ENCODE measurements around the gene GAB3.

The GAB3 gene

DNA sequence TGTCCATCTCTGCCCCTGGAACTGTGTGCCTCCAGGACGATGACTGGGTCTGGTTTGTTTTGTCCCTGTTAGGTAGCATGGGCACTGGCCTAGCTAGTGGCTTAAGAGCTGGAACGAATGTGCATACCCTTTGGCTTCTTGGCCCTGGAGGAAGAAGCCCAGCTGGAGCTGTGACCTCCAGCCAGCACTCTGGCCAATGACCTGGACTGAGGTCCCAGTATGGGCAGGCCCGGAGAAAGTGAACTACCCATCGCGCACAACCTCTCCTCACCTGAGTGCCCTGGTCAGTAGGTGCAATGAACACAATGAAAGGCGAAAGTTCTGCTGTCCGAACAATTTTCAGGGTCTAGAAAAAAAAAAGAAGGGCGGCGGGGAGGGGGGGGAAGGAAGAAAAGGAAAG lies 30.1 kb upstream of the GAB3 start:
- Histone ChIP-seq H3K27ac (ENCODE audit: low read length) (no peak overlapping the region), H3K9me3 (ENCODE audit: control insufficient read depth, insufficient read depth, low read length) (no peaks in the 10 kb centered on the region), H3K36me3 (ENCODE audit: control insufficient read depth, insufficient read depth, low read length) (peaks cover 8% of the 10 kb centered on the region), H3K4me3 (ENCODE audit: low read length) (no peak overlapping the region), H3K27me3 (ENCODE audit: control insufficient read depth, insufficient read depth, low read length) (no peaks in the 10 kb centered on the region), H3K4me1 (ENCODE audit: control insufficient read depth, insufficient read depth, low read length) (no peaks in the 10 kb centered on the region)
- no peak for DNase-seq (ENCODE audit: low read depth, low spot score)
- WGBS (ENCODE audit: insufficient coverage, insufficient read length) = no CpG with 5 or more reads among the region's 9 CpGs

DNA sequence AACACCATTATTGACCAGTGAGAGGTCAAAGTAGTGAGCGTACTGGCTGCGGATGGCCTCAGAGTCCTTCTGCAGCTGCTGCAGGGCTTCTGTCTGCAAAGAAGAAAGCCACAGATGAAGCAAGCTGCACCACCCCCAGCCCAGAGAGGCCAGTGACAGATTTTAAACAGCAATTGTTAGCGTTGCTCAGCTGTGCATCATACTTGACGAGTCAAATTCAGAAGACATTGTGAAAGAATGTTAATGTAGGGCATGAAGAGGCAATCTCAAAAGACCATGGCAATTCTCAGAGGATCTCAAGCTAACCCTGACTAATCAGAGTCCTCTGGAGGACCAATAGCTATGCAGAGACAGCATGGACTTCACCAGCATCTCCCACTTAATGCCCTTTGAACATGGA lies 28.4 kb upstream of the GAB3 start:
- H3K27ac ChIP-seq (ENCODE audit: low read length) = no peak overlapping the region
- peaks cover 25% of the 10 kb centered on the region for H3K36me3 ChIP-seq (ENCODE audit: control insufficient read depth, insufficient read depth, low read length)
- H3K4me3 ChIP-seq (ENCODE audit: low read length) = no peak overlapping the region
- no peak for DNase-seq (ENCODE audit: low read depth, low spot score)
- no CpG with 5 or more reads among the region's 4 CpGs for WGBS (ENCODE audit: insufficient coverage, insufficient read length)
- no peaks in the 10 kb centered on the region for H3K9me3 ChIP-seq (ENCODE audit: control insufficient read depth, insufficient read depth, low read length)
- no peaks in the 10 kb centered on the region for H3K4me1 ChIP-seq (ENCODE audit: control insufficient read depth, insufficient read depth, low read length)
- H3K27me3 ChIP-seq (ENCODE audit: control insufficient read depth, insufficient read depth, low read length) = no peaks in the 10 kb centered on the region

DNA sequence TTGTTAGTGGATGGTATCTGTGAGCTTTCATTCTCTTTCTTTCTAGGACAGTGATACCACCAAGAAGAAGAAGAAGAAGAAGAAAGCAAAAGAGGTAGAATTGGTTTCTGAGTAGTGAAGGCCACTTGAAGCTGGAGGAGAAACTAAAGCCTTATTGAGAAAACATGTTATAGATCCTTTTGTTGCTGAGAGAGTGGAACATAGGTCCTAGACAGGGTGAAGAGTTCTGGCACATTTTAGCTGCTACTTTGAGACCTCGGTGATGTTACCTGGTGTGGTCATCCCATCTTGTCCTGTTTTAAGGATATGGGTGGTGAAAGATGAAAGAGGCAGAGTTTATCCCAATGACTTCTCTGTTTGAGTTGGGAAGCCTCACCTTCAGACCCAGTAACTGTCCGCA lies 25.9 kb upstream of the GAB3 start:
- Histone ChIP-seq H3K27me3 (ENCODE audit: control insufficient read depth, insufficient read depth, low read length) (no peaks in the 10 kb centered on the region), H3K4me3 (ENCODE audit: low read length) (no peak overlapping the region), H3K27ac (ENCODE audit: low read length) (no peak overlapping the region), H3K9me3 (ENCODE audit: control insufficient read depth, insufficient read depth, low read length) (no peaks in the 10 kb centered on the region), H3K36me3 (ENCODE audit: control insufficient read depth, insufficient read depth, low read length) (peaks cover 29% of the 10 kb centered on the region), H3K4me1 (ENCODE audit: control insufficient read depth, insufficient read depth, low read length) (no peaks in the 10 kb centered on the region)
- no peak for DNase-seq (ENCODE audit: low read depth, low spot score)
- WGBS (ENCODE audit: insufficient coverage, insufficient read length) = no CpG with 5 or more reads among the region's 2 CpGs

DNA sequence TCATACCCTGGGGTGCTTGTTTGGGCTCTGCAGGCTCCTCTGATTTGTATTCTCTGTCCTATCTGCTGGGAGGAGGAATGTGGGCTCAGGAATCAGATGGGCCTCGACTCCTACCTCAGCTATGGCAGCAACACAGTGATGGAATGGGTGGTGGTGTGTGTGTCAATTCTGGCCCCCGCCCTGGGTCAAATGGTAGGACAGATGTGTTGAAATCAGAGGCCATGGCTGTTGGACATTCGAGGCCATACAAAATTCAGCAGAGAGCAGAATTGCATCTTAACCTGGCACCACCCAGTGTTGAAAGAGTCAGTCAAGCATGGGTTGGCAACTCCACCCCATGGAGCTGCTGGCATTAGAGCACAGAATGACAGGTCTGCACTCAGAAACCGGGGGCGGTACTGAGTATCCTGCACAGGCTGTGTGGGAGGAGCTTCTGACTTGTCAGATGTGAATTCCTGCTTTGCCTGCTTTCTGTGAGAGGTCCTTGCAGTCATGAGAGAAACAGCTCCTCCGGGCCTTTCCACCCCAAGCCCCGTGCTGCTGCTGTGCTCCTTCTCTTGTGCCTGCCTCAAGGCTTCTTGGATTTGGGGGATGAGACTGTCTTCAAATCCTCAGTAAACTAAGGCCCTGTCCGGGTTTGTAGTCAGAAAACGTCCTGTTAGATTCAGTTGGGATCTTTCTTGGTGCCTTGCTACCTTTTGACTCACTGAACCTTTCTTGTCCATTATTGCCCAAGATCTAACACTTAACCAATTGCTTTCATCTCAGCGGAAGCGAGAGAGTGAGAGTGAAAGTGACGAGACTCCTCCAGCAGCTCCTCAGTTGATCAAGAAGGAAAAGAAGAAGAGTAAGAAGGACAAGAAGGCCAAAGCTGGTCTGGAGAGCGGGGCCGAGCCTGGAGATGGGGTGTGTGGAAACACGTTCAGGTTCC lies 24.8 kb upstream of the GAB3 start:
- H3K4me1 ChIP-seq (ENCODE audit: control insufficient read depth, insufficient read depth, low read length) = no peaks in the 10 kb centered on the region
- no peak overlapping the region for H3K4me3 ChIP-seq (ENCODE audit: low read length)
- peaks cover 29% of the 10 kb centered on the region for H3K36me3 ChIP-seq (ENCODE audit: control insufficient read depth, insufficient read depth, low read length)
- no CpG with 5 or more reads among the region's 15 CpGs for WGBS (ENCODE audit: insufficient coverage, insufficient read length)
- DNase-seq (ENCODE audit: low read depth, low spot score) = no peak
- no peaks in the 10 kb centered on the region for H3K27me3 ChIP-seq (ENCODE audit: control insufficient read depth, insufficient read depth, low read length)
- H3K9me3 ChIP-seq (ENCODE audit: control insufficient read depth, insufficient read depth, low read length) = no peaks in the 10 kb centered on the region
- H3K27ac ChIP-seq (ENCODE audit: low read length) = no peak overlapping the region

DNA sequence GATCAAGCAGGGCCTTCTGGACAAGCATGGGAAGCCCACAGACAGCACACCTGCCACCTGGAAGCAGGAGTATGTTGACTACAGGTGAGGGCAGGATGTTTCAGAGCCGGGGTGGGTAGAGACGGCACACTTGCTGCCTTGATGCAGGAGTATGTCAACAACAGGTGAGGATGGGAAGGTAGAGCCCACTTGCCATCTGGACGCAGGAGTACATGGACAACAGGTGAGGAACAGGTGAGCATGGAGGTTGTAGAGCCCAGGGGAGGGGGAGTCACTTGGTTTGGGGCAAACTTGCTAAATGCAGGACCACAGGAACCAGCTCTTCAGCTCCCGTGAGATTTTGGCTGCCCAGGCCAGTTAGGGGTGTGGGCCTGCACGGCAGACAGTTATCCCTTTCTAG lies 23.7 kb upstream of the GAB3 start:
- no peak overlapping the region for H3K27ac ChIP-seq (ENCODE audit: low read length)
- no peak overlapping the region for H3K4me3 ChIP-seq (ENCODE audit: low read length)
- H3K9me3 ChIP-seq (ENCODE audit: control insufficient read depth, insufficient read depth, low read length) = no peaks in the 10 kb centered on the region
- no peak for DNase-seq (ENCODE audit: low read depth, low spot score)
- H3K36me3 ChIP-seq (ENCODE audit: control insufficient read depth, insufficient read depth, low read length) = peaks cover 32% of the 10 kb centered on the region
- no peaks in the 10 kb centered on the region for H3K4me1 ChIP-seq (ENCODE audit: control insufficient read depth, insufficient read depth, low read length)
- H3K27me3 ChIP-seq (ENCODE audit: control insufficient read depth, insufficient read depth, low read length) = no peaks in the 10 kb centered on the region
- WGBS (ENCODE audit: insufficient coverage, insufficient read length) = no CpG with 5 or more reads among the region's 5 CpGs

DNA sequence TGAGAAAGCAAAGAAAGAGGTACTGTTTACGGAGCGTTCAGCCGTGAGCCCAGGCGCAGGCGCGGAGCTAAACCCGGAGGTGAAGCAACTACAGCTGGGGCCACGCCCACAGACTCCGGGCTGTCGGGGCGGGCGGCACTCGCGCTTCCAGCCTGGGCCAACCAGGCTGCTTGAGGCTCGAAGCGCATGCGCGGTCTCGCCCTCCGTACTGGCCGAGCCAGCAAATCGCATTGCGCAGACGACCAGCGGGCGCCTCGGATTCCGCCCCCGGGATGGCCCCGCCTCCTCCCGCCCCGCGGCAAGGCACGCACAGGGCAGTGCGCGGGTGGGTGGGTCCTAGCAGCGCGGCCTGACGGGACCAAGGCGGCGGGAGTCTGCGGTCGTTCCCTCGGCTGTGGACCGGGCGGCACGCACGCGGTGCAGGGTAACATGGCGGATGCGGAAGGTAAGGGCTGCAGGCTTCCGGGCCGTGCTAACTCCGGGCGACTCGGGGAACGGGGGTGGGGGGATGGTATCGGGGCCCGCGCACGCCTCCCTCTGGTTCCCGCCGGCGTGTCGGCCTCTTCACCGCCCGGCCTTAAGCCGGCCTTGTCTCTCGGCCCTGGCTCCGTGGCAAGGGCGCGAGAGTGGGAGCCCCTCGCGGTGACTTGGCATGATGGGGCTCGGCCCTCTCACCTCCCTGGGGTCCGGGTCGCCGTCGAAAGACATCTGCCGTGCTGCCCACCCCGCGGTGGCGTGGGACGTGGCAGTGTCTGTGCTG lies 11.8 kb upstream of the GAB3 start, which contains the start of gene DKC1:
DKC1 (plus strand) TSS at position 328 of the 760 bp plus-strand sequence; CDS start at position 430, 102 bp downstream.
- Histone ChIP-seq H3K36me3 (ENCODE audit: control insufficient read depth, insufficient read depth, low read length) (peaks cover 11% of the 10 kb centered on the region; the same call in 1 of the 2 replicates), H3K4me3 (ENCODE audit: low read length) (peak within 1 kb of the TSS; percentile 82; the same call in 1 of the 2 replicates), H3K9me3 (ENCODE audit: control insufficient read depth, insufficient read depth, low read length) (no peaks in the 10 kb centered on the region), H3K27me3 (ENCODE audit: control insufficient read depth, insufficient read depth, low read length) (no peaks in the 10 kb centered on the region), H3K27ac (ENCODE audit: low read length) (no peak within 1 kb of the TSS), H3K4me1 (ENCODE audit: control insufficient read depth, insufficient read depth, low read length) (no peaks in the 10 kb centered on the region)
- peak; percentile 82 for DNase-seq (ENCODE audit: low read depth, low spot score)
- WGBS (ENCODE audit: insufficient coverage, insufficient read length) = no CpG with 5 or more reads among the region's 84 CpGs

DNA sequence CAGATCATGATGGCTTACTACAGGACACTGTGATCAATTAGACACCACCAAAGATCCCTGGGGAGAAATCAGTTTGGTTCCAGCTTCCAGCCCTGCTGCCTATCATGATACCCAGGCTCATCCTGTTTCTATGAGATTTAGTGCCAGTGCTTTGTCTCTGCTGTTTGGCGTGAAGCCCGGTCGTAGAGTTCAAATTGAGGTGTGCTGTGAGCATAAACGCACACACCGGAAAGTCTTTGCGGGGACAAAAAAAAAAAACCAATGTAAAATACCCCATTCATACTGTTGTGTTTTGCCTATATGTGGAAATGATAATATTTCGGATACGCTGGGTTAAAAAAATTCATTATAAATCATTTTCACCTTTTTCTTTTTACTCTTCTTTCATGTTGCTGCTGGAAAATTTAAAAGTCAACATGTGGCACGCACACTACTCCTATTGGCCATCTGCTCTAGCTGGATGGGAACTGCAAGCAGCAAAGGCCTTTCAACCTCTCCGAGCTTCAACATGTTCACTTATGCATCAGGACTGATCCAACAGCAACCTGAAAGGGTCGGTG lies 11.2 kb upstream of the GAB3 start:
- whole genome bisulfite sequencing (ENCODE audit: insufficient coverage, insufficient read length) = no CpG with 5 or more reads among the region's 11 CpGs
- no peak overlapping the region for H3K27ac ChIP-seq (ENCODE audit: low read length)
- no peaks in the 10 kb centered on the region for H3K9me3 ChIP-seq (ENCODE audit: control insufficient read depth, insufficient read depth, low read length)
- no peaks in the 10 kb centered on the region for H3K4me1 ChIP-seq (ENCODE audit: control insufficient read depth, insufficient read depth, low read length)
- H3K36me3 ChIP-seq (ENCODE audit: control insufficient read depth, insufficient read depth, low read length) = peaks cover 10% of the 10 kb centered on the region; the same call in 1 of the 2 replicates
- H3K27me3 ChIP-seq (ENCODE audit: control insufficient read depth, insufficient read depth, low read length) = no peaks in the 10 kb centered on the region
- no peak for DNase-seq (ENCODE audit: low read depth, low spot score)
- H3K4me3 ChIP-seq (ENCODE audit: low read length) = peak overlapping the region; percentile 33; the same call in 1 of the 2 replicates

DNA sequence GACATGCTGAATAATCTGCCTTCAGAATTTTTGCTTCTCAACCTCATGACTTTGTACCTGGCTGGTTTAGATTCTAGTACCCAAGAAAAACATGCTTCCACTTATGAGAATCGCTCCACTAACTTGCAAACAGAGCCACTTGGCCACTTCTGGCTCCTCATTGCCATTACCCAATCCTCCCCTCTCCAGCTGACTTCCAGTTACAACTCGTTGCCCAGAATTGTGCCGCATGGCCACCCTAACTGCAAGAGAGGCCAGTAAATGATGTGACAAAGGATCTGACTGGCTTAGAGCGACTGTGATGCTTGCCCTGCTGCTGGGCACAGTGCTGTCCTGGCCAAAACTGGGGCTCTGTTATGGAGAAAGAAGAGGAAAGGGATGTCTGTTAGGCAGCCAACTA lies 7.8 kb upstream of the GAB3 start:
- Histone ChIP-seq H3K36me3 (ENCODE audit: control insufficient read depth, insufficient read depth, low read length) (no peaks in the 10 kb centered on the region), H3K27ac (ENCODE audit: low read length) (no peak overlapping the region), H3K4me1 (ENCODE audit: control insufficient read depth, insufficient read depth, low read length) (no peaks in the 10 kb centered on the region), H3K27me3 (ENCODE audit: control insufficient read depth, insufficient read depth, low read length) (no peaks in the 10 kb centered on the region), H3K4me3 (ENCODE audit: low read length) (no peak overlapping the region), H3K9me3 (ENCODE audit: control insufficient read depth, insufficient read depth, low read length) (no peaks in the 10 kb centered on the region)
- no peak for DNase-seq (ENCODE audit: low read depth, low spot score)
- no CpG with 5 or more reads among the region's 4 CpGs for WGBS (ENCODE audit: insufficient coverage, insufficient read length)

DNA sequence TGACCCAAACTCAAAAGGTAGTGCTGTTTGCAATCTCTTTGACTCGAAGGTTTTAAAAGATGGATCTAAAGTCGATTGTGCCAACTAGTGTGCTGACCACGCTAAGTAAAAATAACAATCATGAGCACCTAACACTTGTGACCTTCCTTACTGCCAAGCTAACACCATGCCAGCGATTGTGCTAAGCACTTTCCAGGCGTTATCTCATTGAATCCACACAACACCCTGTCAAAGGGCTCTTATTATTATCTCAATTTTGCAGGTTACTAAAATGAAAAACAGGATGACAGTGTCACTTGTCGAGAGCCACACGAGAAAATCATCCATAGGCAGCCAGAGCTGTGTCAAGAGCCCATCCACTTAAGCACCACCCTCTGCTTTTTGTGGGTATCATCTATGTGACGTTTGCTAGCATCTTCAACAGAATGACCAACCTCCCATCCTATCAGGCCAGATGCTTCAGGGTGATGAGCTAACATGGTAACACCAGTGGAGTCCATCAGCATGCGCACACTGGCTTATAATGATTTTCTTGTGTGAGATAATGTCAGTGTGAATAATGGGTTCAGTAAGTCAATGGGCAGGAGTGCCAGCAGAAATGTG lies 893 bp upstream of the GAB3 start:
- DNase-seq (ENCODE audit: low read depth, low spot score) = no peak
- Histone ChIP-seq H3K4me3 (ENCODE audit: low read length) (no peak overlapping the region), H3K36me3 (ENCODE audit: control insufficient read depth, insufficient read depth, low read length) (no peaks in the 10 kb centered on the region), H3K27me3 (ENCODE audit: control insufficient read depth, insufficient read depth, low read length) (peaks cover 15% of the 10 kb centered on the region; the same call in 1 of the 2 replicates), H3K9me3 (ENCODE audit: control insufficient read depth, insufficient read depth, low read length) (no peaks in the 10 kb centered on the region), H3K4me1 (ENCODE audit: control insufficient read depth, insufficient read depth, low read length) (no peaks in the 10 kb centered on the region), H3K27ac (ENCODE audit: low read length) (no peak overlapping the region)
- no CpG with 5 or more reads among the region's 9 CpGs for WGBS (ENCODE audit: insufficient coverage, insufficient read length)

DNA sequence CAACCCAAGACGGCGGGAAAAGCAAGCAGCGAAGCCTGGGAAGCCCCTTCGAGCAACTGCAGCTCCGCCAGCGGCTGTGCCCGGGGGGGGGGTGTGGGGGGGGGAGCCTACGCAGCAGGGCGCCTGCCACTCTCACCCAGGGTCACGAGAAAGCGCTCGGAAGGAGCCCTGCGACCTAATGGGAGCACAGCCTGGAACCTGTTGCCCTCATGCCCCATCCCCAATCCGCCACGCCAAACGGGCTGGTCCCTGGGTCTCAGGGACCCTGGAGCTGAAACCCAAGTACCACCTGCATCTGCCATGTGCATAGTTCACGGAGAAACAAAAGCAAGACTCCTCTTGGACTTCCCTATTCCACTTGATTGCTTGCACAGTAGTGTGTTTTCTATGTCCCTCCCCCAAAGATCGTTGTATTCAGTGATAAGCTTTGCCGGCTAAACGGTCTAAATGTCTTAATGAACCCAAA lies 359 bp upstream of the GAB3 start:
- no peak for DNase-seq (ENCODE audit: low read depth, low spot score)
- Histone ChIP-seq H3K4me1 (ENCODE audit: control insufficient read depth, insufficient read depth, low read length) (no peaks in the 10 kb centered on the region), H3K36me3 (ENCODE audit: control insufficient read depth, insufficient read depth, low read length) (no peaks in the 10 kb centered on the region), H3K27me3 (ENCODE audit: control insufficient read depth, insufficient read depth, low read length) (peaks cover 15% of the 10 kb centered on the region; the same call in 1 of the 2 replicates), H3K9me3 (ENCODE audit: control insufficient read depth, insufficient read depth, low read length) (no peaks in the 10 kb centered on the region), H3K27ac (ENCODE audit: low read length) (no peak overlapping the region), H3K4me3 (ENCODE audit: low read length) (no peak overlapping the region; the same call in 1 of the 2 replicates)
- no CpG with 5 or more reads among the region's 20 CpGs for WGBS (ENCODE audit: insufficient coverage, insufficient read length)

Data from iPS DF 6.9 (cell line).